Endothelial cell (in vitro differentiated cells): Measurements from ENCODE around the gene GABBR2. TPM values are rescaled to one million over a fixed set of nuclear protein-coding genes. Genes with fewer than 3 reads are reported as not detected.

Experiments
- DNase-seq: peaks from one replicate; pipeline ENCODE4 v3.0.0; 2021; ENCODE audit warnings: low spot score
- H3K27ac Mint-ChIP-seq: one replicate; pipeline ENCODE4 v1.8.0; 2021; ENCODE audit warnings: mixed read lengths, inconsistent platforms; ENCODE audit not compliant: unreplicated experiment
- H3K27me3 Mint-ChIP-seq: one replicate; pipeline ENCODE4 v1.8.0; 2021; ENCODE audit warnings: mild to moderate bottlenecking, moderate library complexity, mixed read lengths, inconsistent platforms; ENCODE audit not compliant: unreplicated experiment
- H3K36me3 Mint-ChIP-seq: one replicate; pipeline ENCODE4 v1.8.0; 2021; ENCODE audit warnings: mild to moderate bottlenecking, low read depth, mixed read lengths, inconsistent platforms; ENCODE audit not compliant: unreplicated experiment
- H3K4me1 Mint-ChIP-seq: one replicate; pipeline ENCODE4 v1.8.0; 2021; ENCODE audit warnings: mild to moderate bottlenecking, mixed read lengths, inconsistent platforms; ENCODE audit not compliant: unreplicated experiment
- H3K4me3 Mint-ChIP-seq: one replicate; pipeline ENCODE4 v1.8.0; 2021; ENCODE audit warnings: mild to moderate bottlenecking, mixed read lengths, inconsistent platforms; ENCODE audit not compliant: unreplicated experiment
- H3K9me3 Mint-ChIP-seq: one replicate; pipeline ENCODE4 v1.8.0; 2021; ENCODE audit warnings: mixed read lengths, inconsistent platforms; ENCODE audit not compliant: unreplicated experiment
- CTCF ChIP-seq: fragments of 200-600 bp; sonication (generic); IDR thresholded peaks from one replicate; pipeline ENCODE4 v1.5.0; 2021; ENCODE audit warnings: antibody characterized with exemption; ENCODE audit not compliant: unreplicated experiment
- total RNA-seq: library from RNA; stranded (reverse); fragmentation: NEBNext Ultra II Directional; extraction: Animal tissue kit (Norgen Biotek cat#: 25700); gene quantifications from one replicate; pipeline ENCODE4 v1.2.1, GENCODE V29; 2021; ENCODE audit not compliant: unreplicated experiment

GABBR2 gene
- total RNA-seq, 1 donor from 2014 or later, result 0.46 TPM

- peak; percentile 26 for DNase-seq
- H3K4me1 Mint-ChIP-seq, result peaks cover 8% of the 10 kb centered on the region
Observed at GRCh38 chr9:98536542-98537173, 172.1 kb downstream of the GABBR2 start.

GRCh38 chr9:98533866-98534265 lies 174.9 kb downstream of the GABBR2 start:
- DNase-seq, result no peak
- Mint-ChIP-seq H3K27ac (no peak overlapping the region), H3K4me3 (no peak overlapping the region), H3K9me3 (no peaks in the 10 kb centered on the region), H3K27me3 (no peaks in the 10 kb centered on the region), H3K36me3 (no peaks in the 10 kb centered on the region), H3K4me1 (peaks cover 10% of the 10 kb centered on the region)
- no peak for TF ChIP-seq CTCF

More at GRCh38 chr9:98536542-98537173, 172.1 kb downstream of the GABBR2 start:
- Mint-ChIP-seq H3K4me3 (no peak overlapping the region), H3K27ac (peak overlapping the region; percentile 70), H3K27me3 (no peaks in the 10 kb centered on the region), H3K36me3 (no peaks in the 10 kb centered on the region), H3K9me3 (no peaks in the 10 kb centered on the region)
- peak; percentile 50 for TF ChIP-seq CTCF

GRCh38 chr9:98533132-98533531 lies 175.6 kb downstream of the GABBR2 start:
- no peak for DNase-seq
- Mint-ChIP-seq H3K36me3 (no peaks in the 10 kb centered on the region), H3K27me3 (no peaks in the 10 kb centered on the region)

GRCh38 chr9:98532574-98532973 lies 176.2 kb downstream of the GABBR2 start:
- no peaks in the 10 kb centered on the region for H3K36me3 Mint-ChIP-seq
- H3K4me3 Mint-ChIP-seq, result no peak overlapping the region
- DNase-seq, result no peak

More at GRCh38 chr9:98533132-98533531, 175.6 kb downstream of the GABBR2 start:
- no peak for TF ChIP-seq CTCF
- Mint-ChIP-seq H3K9me3 (no peaks in the 10 kb centered on the region), H3K27ac (no peak overlapping the region), H3K4me1 (peaks cover 10% of the 10 kb centered on the region), H3K4me3 (no peak overlapping the region)

More at GRCh38 chr9:98532574-98532973, 176.2 kb downstream of the GABBR2 start:
- Mint-ChIP-seq H3K27me3 (no peaks in the 10 kb centered on the region), H3K4me1 (peaks cover 10% of the 10 kb centered on the region), H3K9me3 (no peaks in the 10 kb centered on the region), H3K27ac (no peak overlapping the region)
- no peak for TF ChIP-seq CTCF
